ENCODE results near the gene IGSF8.

GRCh38 chr1:160082487-160082886 lies 15.9 kb downstream of the IGSF8 start:
- no peak for TF ChIP-seq CTCF (IDR thresholded peaks at IDR 0.05)
- no peak for TF ChIP-seq POLR2AphosphoS5 (IDR thresholded peaks at IDR 0.05; ENCODE audit: low read depth, low read length)
- no peak for TF ChIP-seq REST (IDR thresholded peaks at IDR 0.05; ENCODE audit: insufficient read depth in 1 of 2, low read depth in 2 of 2, low read length in 1 of 2)
